Suprapubic skin (tissue), 4 donors: Measurements from ENCODE around the gene PCIF1. TPM values are rescaled to one million over a fixed set of nuclear protein-coding genes. Genes with fewer than 3 reads are reported as not detected.

Experiments
- DNase-seq, 2 donors: peaks; one replicate each; pipeline ENCODE4 v3.0.0-alpha.2; 2019; ENCODE audit warnings: low spot score in 2 of 2
- H3K27ac ChIP-seq: fragments of 200-600 bp; sonication (generic); one replicate; pipeline ENCODE4 v1.5.1; 2019
- H3K27me3 ChIP-seq: fragments of 200-600 bp; sonication (generic); one replicate; pipeline ENCODE4 v1.5.1; 2019
- H3K36me3 ChIP-seq: fragments of 200-600 bp; sonication (generic); one replicate; pipeline ENCODE4 v1.5.1; 2019
- H3K4me1 ChIP-seq: fragments of 200-600 bp; sonication (generic); one replicate; pipeline ENCODE4 v1.5.1; 2019
- H3K4me3 ChIP-seq: fragments of 200-600 bp; sonication (generic); one replicate; pipeline ENCODE4 v1.5.1; 2019; ENCODE audit warnings: mild to moderate bottlenecking
- H3K9me3 ChIP-seq: fragments of 200-600 bp; sonication (generic); one replicate; pipeline ENCODE4 v1.5.1; 2019
- EP300 ChIP-seq: sonication (generic); formaldehyde crosslinking; IDR thresholded peaks from one replicate; pipeline ENCODE4 v1.6.1; 2017; ENCODE audit warnings: antibody characterized with exemption
- POLR2A ChIP-seq, 2 donors: fragments of 450-650 bp; IDR thresholded peaks; one replicate each; pipeline ENCODE4 v1.6.1; 2017; ENCODE audit warnings: antibody characterized with exemption in 2 of 2, mild to moderate bottlenecking in 2 of 2, moderate library complexity in 2 of 2
- POLR2AphosphoS5 ChIP-seq, 3 donors: sonication (generic); formaldehyde crosslinking; IDR thresholded peaks; one replicate each; pipeline ENCODE4 v1.6.1; 2017; ENCODE audit warnings: antibody characterized with exemption in 3 of 3
- WGBS: methylation state at CpG from one replicate; pipeline ENCODE4 v1.1.5; 2018; 5-methylcytosine and 5-hydroxymethylcytosine counted together
- total RNA-seq, 4 donors: library from RNA; depleted of rRNA; stranded (reverse); fragments of >200 nt; gene quantifications; one replicate each; pipeline ENCODE4 v1.1.0, GENCODE V29; 2016
- TF ChIP-seq, protein P1 (sequence below), 2 donors: fragments of 200-600 bp in 1 of 2; fragments of 450-650 bp in 1 of 2; sonication (generic) in 1 of 2; IDR thresholded peaks; one replicate each; pipeline ENCODE4 v1.5.1; 2016 to 2019; ENCODE audit warnings: antibody characterized with exemption in 2 of 2, mild to moderate bottlenecking in 1 of 2, moderate library complexity in 1 of 2

Gene PCIF1
- total RNA-seq, 4 donors from 2014 or later: 37.2 to 70.3 (median 42.4) TPM

DNA sequence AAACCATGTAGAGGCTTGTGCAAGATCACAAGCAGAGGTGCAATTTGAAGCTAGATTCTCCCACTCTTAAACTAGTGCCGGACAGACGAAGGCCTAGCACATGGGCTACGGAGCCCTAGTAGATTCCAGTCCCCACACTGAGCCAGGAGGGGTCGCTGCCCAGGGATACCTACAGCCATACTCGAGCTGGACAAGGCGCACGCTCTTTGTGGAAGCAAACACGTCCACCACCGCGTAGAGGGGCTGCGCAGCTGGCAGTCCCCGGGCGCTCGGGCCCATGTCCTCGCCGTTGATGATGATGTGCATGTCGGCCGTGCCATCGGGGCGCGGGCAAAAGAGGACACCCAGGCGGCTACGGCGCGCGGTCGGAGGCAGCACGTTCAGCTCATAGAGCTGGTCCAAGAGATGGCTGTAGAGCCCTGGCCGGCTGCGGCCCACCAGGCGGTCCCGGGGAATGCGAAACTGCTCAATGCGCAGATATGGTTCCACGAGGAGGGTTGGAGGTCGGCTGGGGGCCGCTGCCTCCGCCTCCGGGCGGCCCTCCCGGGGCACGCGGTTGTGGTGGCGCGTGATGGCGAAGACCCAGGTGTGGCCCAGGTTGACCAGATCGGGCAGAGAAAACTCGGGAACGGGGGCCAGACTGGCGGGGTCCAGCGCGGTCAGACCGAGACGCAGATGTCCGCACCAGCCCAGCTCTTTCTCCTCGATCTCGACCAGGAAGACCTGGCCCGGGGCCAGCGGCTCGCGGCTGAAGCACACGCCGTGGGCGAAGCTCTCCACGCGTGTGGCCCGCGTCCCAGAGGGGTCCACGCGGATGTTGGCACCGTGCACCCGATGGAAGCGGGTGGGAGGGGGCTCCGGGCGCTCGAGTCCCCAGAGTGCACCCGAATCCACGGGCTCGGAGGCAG lies 44.2 kb upstream of the PCIF1 start:
- Histone ChIP-seq H3K4me1 (peaks cover 32% of the 10 kb centered on the region), H3K27me3 (no peaks in the 10 kb centered on the region), H3K4me3 (peak overlapping the region; percentile 66), H3K9me3 (no peaks in the 10 kb centered on the region), H3K27ac (peak overlapping the region; percentile 76), H3K36me3 (peaks cover 42% of the 10 kb centered on the region)
- TF ChIP-seq POLR2A (IDR thresholded peaks at IDR 0.05): no peak
- no peak for TF ChIP-seq POLR2AphosphoS5 (IDR thresholded peaks at IDR 0.05)
- TF ChIP-seq EP300: no peak
- TF ChIP-seq, protein P1, sequence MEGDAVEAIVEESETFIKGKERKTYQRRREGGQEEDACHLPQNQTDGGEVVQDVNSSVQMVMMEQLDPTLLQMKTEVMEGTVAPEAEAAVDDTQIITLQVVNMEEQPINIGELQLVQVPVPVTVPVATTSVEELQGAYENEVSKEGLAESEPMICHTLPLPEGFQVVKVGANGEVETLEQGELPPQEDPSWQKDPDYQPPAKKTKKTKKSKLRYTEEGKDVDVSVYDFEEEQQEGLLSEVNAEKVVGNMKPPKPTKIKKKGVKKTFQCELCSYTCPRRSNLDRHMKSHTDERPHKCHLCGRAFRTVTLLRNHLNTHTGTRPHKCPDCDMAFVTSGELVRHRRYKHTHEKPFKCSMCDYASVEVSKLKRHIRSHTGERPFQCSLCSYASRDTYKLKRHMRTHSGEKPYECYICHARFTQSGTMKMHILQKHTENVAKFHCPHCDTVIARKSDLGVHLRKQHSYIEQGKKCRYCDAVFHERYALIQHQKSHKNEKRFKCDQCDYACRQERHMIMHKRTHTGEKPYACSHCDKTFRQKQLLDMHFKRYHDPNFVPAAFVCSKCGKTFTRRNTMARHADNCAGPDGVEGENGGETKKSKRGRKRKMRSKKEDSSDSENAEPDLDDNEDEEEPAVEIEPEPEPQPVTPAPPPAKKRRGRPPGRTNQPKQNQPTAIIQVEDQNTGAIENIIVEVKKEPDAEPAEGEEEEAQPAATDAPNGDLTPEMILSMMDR (IDR thresholded peaks at IDR 0.05): peak; percentile 25 to 49
- peak; percentile 88 to 90 for DNase-seq
- 3% methylated on average over 55 of the region's 79 CpGs for WGBS

DNA sequence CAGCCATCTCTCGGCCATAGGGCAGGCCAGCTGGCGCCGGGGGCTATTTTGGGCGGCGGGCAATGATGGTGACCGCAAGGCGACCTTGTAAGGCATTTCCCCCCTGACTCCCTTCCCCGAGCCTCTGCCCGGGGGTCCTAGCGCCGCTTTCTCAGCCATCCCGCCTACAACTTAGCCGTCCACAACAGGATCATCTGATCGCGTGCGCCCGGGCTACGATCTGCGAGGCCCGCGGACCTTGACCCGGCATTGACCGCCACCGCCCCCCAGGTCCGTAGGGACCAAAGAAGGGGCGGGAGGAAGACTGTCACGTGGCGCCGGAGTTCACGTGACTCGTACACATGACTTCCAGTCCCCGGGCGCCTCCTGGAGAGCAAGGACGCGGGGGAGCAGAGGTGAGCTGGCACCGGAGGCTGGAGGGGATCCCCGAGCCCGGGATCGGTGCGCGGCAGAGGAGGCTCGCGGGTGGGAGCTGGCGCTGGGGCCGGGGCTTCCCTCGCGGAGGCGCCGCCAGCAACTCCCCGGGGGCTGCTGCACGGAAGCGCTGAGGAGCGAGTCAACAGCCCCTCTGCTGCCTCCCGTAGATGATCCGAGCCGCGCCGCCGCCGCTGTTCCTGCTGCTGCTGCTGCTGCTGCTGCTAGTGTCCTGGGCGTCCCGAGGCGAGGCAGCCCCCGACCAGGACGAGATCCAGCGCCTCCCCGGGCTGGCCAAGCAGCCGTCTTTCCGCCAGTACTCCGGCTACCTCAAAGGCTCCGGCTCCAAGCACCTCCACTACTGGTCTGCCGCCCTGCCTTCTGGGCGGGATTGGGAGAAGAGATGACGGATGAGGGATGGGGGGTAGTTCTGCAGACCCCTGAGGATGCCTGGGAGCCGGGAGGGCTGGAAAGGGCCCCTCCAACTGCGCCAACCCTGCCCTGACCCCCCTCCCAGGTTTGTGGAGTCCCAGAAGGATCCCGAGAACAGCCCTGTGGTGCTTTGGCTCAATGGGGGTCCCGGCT lies 43.2 kb upstream of the PCIF1 start, which contains the start of the genes CTSA and NEURL2:
Gene CTSA, plus strand, starts transcription at position 351 of the 999 bp plus-strand sequence. Its CDS starts 234 bp downstream, at position 585.
Gene NEURL2, minus strand, starts transcription at position 224 of the 999 bp plus-strand sequence. Its CDS starts 217 bp downstream, at position 7.
- Histone ChIP-seq H3K27ac (peak within 1 kb of the TSS; percentile 76), H3K36me3 (peaks cover 49% of the 10 kb centered on the region), H3K4me3 (peak within 1 kb of the TSS; percentile 66), H3K27me3 (no peaks in the 10 kb centered on the region), H3K9me3 (no peaks in the 10 kb centered on the region), H3K4me1 (peaks cover 32% of the 10 kb centered on the region)
- 0% methylated on average over 21 of the region's 78 CpGs for WGBS
- TF ChIP-seq EP300: no peak
- peak in 1 of 2 donors; percentile 21 for TF ChIP-seq POLR2A (IDR thresholded peaks at IDR 0.05)
- peak in 2 of 3 donors; percentile 96 to 98 for TF ChIP-seq POLR2AphosphoS5 (IDR thresholded peaks at IDR 0.05)
- TF ChIP-seq, protein P1 (IDR thresholded peaks at IDR 0.05): no peak
- peak; percentile 97 to 99 for DNase-seq

DNA sequence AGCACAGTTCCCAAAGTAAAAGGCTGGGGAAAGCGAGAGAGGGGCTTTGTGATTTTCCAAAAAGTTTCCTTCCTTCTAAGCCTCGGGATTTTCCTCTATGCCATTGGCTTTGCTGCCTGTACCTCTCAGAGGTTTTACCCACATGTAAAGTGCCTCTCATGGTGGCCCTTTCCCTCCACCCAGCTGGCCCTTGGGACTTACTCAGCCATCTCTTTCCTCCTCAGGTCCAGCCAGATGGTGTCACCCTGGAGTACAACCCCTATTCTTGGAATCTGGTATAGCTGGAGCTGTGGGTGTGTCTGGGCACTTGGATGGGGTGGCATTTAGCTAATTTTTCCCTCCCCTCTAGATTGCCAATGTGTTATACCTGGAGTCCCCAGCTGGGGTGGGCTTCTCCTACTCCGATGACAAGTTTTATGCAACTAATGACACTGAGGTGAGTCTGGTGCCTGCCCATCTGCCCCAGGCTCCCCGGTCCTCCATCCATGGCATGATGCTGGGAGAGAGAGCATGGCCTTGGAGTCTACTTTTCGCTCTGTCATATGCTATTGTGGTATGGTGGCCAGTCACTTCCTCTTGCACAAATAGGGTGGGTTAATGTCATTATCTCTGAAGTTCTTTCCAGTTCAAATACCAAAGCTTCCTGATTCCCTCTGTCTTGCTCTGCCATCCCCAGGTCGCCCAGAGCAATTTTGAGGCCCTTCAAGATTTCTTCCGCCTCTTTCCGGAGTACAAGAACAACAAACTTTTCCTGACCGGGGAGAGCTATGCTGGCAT lies 42.2 kb upstream of the PCIF1 start:
- no peaks in the 10 kb centered on the region for H3K27me3 ChIP-seq
- no peaks in the 10 kb centered on the region for H3K9me3 ChIP-seq
- peaks cover 32% of the 10 kb centered on the region for H3K4me1 ChIP-seq
- H3K36me3 ChIP-seq: peaks cover 49% of the 10 kb centered on the region
- WGBS: 80% methylated on average over 9 of the region's 9 CpGs
- TF ChIP-seq POLR2A (IDR thresholded peaks at IDR 0.05) (no peak), EP300 (no peak), POLR2AphosphoS5 (IDR thresholded peaks at IDR 0.05) (no peak)
- TF ChIP-seq, protein P1 (IDR thresholded peaks at IDR 0.05): no peak
- H3K4me3 ChIP-seq: peak overlapping the region; percentile 66
- DNase-seq: no peak
- H3K27ac ChIP-seq: peak overlapping the region; percentile 76

DNA sequence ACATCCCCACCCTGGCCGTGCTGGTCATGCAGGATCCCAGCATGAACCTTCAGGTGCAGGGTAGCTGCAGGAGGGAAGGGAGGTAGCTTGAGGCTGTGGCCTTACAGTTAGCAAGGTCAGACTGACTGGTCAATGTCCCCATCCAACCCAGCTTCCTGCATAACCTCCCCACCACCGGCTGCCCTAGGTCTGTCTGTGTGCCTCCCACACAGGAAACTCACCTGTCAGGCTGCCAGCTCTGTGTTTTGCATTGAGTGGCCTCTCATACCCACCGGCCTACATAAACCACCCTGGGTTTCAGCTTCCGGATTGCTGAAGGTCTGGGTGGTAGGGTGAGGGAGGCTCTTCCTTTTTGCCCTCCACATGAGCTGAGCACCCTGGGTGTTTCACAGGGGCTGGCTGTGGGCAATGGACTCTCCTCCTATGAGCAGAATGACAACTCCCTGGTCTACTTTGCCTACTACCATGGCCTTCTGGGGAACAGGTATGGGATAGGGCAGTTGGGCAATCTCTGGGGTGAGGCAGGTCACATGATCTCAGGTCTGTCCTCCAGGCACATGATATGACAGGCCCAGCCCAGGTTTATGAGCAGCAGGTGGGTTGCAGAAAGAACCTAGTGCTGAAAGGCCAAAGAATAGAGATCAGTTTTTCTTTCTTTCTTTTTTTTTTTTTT lies 41.5 kb upstream of the PCIF1 start:
- no peak overlapping the region for H3K27ac ChIP-seq
- peaks cover 32% of the 10 kb centered on the region for H3K4me1 ChIP-seq
- WGBS: 77% methylated on average over 4 of the region's 4 CpGs
- H3K4me3 ChIP-seq: peak overlapping the region; percentile 66
- TF ChIP-seq POLR2AphosphoS5 (IDR thresholded peaks at IDR 0.05) (no peak), EP300 (no peak)
- H3K9me3 ChIP-seq: no peaks in the 10 kb centered on the region
- peaks cover 50% of the 10 kb centered on the region for H3K36me3 ChIP-seq
- H3K27me3 ChIP-seq: no peaks in the 10 kb centered on the region
- no peak for DNase-seq
